Measurements from ENCODE around the gene B3GNT9.

The B3GNT9 gene

DNA sequence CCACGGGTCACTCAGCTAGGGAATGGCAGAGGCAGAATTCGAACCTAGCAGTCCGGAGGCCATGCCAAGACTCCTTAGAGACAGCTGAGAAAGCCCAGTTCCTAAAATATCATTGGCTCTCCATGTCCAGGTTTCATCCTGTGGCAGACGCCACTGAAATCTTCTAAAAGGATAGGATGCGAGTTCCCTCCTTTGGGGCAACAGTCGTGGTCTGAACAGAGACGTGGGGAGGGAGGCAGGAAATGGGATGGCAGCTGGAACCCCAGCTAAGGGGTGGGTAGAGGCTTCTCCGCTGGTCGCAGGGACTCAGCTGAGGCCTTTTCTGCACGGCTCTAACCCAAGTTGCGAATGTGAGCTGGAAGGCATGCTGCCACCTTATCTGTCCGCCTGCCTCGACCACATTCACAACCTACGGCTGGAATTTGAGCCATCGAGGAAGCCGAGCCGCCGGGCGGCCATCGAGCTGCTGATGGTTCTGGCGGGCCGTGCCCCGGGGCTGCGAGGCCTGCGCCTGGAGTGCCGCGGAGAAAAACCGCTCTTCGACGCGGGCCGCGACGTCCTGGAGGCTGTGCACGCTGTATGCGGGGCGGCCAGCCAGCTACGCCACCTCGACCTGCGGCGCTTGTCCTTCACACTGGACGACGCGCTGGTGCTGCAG, 11.8 kb upstream of the B3GNT9 start:
- no peaks in the 10 kb centered on the region for H3K9me3 ChIP-seq (ENCODE audit: control insufficient read depth in 2 of 2, low read length in 2 of 2)
- peaks cover 43 to 52% of the 10 kb centered on the region in 2 donors for H3K4me1 ChIP-seq (ENCODE audit: control insufficient read depth in 2 of 2, insufficient read depth in 2 of 2, low read length in 2 of 2)
- H3K36me3 ChIP-seq (ENCODE audit: control insufficient read depth in 2 of 2, insufficient read depth in 2 of 2, low read length in 2 of 2): no peaks in the 10 kb centered on the region
- no peak overlapping the region for H3K9ac ChIP-seq (ENCODE audit: low read depth in 1 of 2, low read length in 2 of 2)
- peak overlapping the region; percentile 41 to 57 for H3K4me3 ChIP-seq (ENCODE audit: low read length in 2 of 2)
- peaks cover 8 to 9% of the 10 kb centered on the region in 2 donors for H3K27me3 ChIP-seq (ENCODE audit: control insufficient read depth in 2 of 2, insufficient read depth in 2 of 2, low read length in 2 of 2)
- peak overlapping the region in 1 of 2 donors; percentile 16 for H3K27ac ChIP-seq (ENCODE audit: low read depth in 2 of 2, low read length in 2 of 2)

DNA sequence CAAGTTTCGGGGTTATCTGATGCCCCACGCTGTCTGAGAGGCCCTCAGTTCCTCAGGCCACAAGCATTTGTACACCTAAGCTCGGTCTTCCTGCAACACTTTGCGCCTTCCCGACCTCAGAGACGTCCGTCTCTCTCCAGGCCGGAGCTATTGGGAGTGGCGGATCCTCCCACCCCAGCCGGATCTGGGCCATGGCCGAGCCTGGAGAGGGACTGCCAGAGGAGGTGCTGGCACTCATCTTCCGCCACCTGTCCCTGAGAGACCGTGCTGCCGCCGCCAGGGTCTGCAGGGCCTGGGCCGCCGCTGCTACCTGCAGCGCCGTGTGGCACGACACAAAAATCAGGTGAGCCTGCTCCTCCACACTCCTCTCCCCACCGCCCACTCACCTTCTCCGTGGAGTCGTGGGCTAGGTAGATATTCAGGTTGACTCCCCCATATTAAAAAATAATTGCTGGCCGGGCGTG, 10.8 kb upstream of the B3GNT9 start:
- Histone ChIP-seq H3K4me1 (ENCODE audit: control insufficient read depth in 2 of 2, insufficient read depth in 2 of 2, low read length in 2 of 2) (peaks cover 43 to 55% of the 10 kb centered on the region in 2 donors), H3K9ac (ENCODE audit: low read depth in 1 of 2, low read length in 2 of 2) (no peak overlapping the region), H3K9me3 (ENCODE audit: control insufficient read depth in 2 of 2, low read length in 2 of 2) (no peaks in the 10 kb centered on the region), H3K27me3 (ENCODE audit: control insufficient read depth in 2 of 2, insufficient read depth in 2 of 2, low read length in 2 of 2) (peaks cover 7 to 8% of the 10 kb centered on the region in 2 donors), H3K27ac (ENCODE audit: low read depth in 2 of 2, low read length in 2 of 2) (no peak overlapping the region), H3K36me3 (ENCODE audit: control insufficient read depth in 2 of 2, insufficient read depth in 2 of 2, low read length in 2 of 2) (no peaks in the 10 kb centered on the region), H3K4me3 (ENCODE audit: low read length in 2 of 2) (no peak overlapping the region)

DNA sequence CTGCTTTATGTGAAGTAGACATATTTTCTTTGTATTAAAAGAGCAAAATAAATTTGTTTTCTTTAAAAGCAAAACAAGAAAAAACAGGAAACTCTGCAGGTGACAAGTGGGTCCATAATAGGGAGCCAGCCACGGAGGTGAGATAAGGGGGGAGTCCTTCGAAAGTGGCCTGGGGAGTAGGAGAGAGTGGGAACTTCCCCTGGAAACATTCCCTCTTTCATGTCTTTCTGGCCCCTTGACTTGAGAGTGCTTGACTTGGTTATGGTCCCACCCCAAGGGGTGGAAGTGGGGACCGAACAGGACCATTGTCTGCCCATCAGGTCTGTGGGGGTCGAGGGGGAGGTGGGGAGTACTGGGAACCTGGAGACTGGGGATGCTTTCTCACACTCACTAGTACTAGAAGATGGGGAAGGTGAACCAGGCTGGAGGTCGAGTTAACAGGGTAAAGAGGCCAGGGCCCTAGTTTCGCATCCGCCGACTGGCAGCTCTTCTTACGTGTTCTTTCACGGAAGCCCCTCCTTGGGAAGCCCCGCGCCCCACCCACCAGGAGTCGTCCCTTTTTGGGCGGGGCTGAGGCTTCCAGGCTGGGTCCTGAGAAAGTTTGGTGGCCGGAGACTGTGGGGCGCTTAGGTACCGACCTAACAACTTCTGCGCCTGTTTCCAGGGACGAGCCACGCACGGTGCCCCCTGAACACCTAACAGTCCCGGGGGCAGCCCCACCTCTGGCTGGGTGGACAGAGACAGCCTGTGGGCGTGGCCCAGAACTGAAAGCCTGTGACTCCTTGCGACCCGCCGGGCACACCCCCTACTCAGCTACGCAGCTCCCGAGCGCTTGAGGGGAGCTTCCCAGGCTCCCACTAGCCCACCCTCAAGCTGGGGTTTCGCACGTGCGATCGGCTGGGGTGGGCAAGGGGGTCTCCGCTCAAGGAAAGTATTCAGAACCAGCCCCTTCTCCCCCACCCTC, 8.1 kb upstream of the B3GNT9 start:
- peaks cover 41 to 55% of the 10 kb centered on the region in 2 donors for H3K4me1 ChIP-seq (ENCODE audit: control insufficient read depth in 2 of 2, insufficient read depth in 2 of 2, low read length in 2 of 2)
- no peaks in the 10 kb centered on the region for H3K36me3 ChIP-seq (ENCODE audit: control insufficient read depth in 2 of 2, insufficient read depth in 2 of 2, low read length in 2 of 2)
- no peaks in the 10 kb centered on the region for H3K9me3 ChIP-seq (ENCODE audit: control insufficient read depth in 2 of 2, low read length in 2 of 2)
- peak overlapping the region; percentile 94 to 95 for H3K27ac ChIP-seq (ENCODE audit: low read depth in 2 of 2, low read length in 2 of 2)
- peaks cover 0 to 3% of the 10 kb centered on the region in 2 donors for H3K27me3 ChIP-seq (ENCODE audit: control insufficient read depth in 2 of 2, insufficient read depth in 2 of 2, low read length in 2 of 2)
- H3K9ac ChIP-seq (ENCODE audit: low read depth in 1 of 2, low read length in 2 of 2): peak overlapping the region; percentile 95 to 97
- H3K4me3 ChIP-seq (ENCODE audit: low read length in 2 of 2): peak overlapping the region; percentile 88 to 97

DNA sequence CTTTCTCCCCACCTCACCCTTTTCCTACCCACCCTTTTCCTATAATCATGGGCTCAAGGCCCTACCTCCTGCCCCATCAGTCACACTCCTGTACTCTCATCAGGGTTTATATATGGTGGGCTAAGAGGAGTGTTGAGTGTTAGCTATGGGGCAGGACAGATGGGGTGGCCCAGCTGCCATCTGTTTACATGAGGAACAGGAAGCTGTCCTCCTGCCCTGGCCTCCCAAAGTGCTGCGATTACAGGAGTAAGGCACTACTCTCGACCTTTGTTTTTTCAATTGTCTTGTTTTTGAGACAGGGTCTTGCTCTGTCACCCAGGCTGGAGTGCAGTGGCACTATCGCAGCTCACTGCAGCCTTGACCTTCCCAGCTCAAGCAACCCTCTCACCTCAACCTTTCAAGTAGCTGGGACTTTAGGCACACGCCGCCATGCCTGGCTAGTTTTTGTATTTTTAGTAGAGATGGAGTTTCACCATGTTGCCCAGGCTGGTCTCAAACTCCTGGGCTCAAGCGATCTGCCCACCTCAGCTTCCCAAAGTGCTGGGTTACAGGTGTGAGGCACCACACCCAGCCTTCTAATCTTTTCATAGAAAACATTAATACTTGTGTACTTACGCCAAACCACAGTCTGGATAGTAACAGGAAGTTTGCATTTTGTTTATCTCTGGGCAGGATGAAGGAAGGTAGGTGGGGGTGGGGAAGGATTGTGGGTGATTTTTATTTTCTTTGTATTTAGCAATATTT, 7.3 kb upstream of the B3GNT9 start:
- H3K27me3 ChIP-seq (ENCODE audit: control insufficient read depth in 2 of 2, insufficient read depth in 2 of 2, low read length in 2 of 2): peaks cover 0 to 3% of the 10 kb centered on the region in 2 donors
- H3K27ac ChIP-seq (ENCODE audit: low read depth in 2 of 2, low read length in 2 of 2): peak overlapping the region; percentile 94 to 95
- H3K4me1 ChIP-seq (ENCODE audit: control insufficient read depth in 2 of 2, insufficient read depth in 2 of 2, low read length in 2 of 2): peaks cover 33 to 46% of the 10 kb centered on the region in 2 donors
- no peaks in the 10 kb centered on the region for H3K36me3 ChIP-seq (ENCODE audit: control insufficient read depth in 2 of 2, insufficient read depth in 2 of 2, low read length in 2 of 2)
- H3K9ac ChIP-seq (ENCODE audit: low read depth in 1 of 2, low read length in 2 of 2): peak overlapping the region in 1 of 2 donors; percentile 28
- H3K9me3 ChIP-seq (ENCODE audit: control insufficient read depth in 2 of 2, low read length in 2 of 2): no peaks in the 10 kb centered on the region
- peak overlapping the region in 1 of 2 donors; percentile 88 for H3K4me3 ChIP-seq (ENCODE audit: low read length in 2 of 2)

DNA sequence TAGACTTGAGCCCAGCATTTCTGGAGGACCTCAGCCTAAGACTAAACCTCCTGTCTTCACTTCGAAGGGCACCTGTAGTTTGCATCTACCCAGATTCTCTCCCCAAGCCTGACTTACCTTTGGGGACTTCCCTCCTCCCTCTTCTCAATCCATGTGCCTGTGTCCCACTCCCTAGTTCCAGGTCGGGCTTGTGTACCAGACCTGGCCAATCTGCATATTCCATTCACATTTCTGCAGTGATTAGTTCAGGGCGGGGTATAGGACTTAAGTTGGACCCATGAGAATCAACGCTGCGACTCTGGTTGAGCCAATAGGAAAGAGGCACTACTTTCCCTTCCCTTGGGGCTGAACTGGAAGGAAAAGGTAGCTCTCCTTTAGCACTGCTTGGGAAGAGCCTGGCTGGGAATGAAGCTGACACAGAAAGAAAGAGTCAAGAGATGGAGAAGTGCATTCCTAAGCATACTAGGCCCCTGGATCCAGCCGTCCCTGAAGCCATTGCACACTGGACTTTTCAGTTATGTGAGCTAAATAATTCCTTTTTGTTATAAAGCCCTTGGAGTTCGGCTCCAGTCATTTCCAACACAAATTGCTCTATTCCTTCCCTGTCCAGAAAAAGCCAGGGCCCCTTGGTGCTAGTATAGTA, 6.4 kb upstream of the B3GNT9 start:
- Histone ChIP-seq H3K9ac (ENCODE audit: low read depth in 1 of 2, low read length in 2 of 2) (no peak overlapping the region), H3K4me1 (ENCODE audit: control insufficient read depth in 2 of 2, insufficient read depth in 2 of 2, low read length in 2 of 2) (peaks cover 30 to 38% of the 10 kb centered on the region in 2 donors), H3K27me3 (ENCODE audit: control insufficient read depth in 2 of 2, insufficient read depth in 2 of 2, low read length in 2 of 2) (no peaks in the 10 kb centered on the region), H3K36me3 (ENCODE audit: control insufficient read depth in 2 of 2, insufficient read depth in 2 of 2, low read length in 2 of 2) (no peaks in the 10 kb centered on the region), H3K4me3 (ENCODE audit: low read length in 2 of 2) (no peak overlapping the region), H3K9me3 (ENCODE audit: control insufficient read depth in 2 of 2, low read length in 2 of 2) (no peaks in the 10 kb centered on the region), H3K27ac (ENCODE audit: low read depth in 2 of 2, low read length in 2 of 2) (no peak overlapping the region)

DNA sequence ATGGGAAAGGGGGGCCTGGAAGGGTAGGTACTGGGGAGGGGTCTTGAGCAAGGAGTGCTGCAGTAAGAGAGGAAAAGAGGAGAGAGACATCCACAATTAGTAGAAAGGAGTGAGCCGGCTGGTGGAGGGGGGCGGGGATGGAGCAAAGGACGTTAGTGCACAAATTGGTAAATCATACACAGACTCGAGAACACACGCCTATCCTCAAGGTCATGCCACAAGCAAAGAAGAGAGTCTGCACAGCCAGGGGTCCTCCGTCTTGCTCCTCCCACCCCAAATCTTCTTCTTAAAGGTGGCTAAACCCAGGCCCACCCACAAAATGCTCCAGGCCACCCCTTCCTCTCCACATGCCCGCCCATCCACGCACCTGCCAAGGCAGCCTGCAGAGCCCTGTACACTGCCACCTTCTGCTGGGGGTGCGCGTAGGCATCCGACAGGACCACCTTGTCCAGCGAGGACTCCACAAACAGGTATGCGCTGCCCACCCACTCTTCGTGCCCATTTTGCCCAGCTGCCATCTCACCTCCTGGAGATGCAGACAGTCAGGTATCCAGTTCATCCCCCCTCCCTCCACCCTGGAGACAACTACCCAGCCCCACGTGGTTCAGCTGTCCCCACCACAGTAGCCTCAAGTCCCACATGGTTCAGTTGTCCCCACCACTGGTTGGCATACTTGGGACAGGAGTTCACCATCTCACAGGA, 5.5 kb upstream of the B3GNT9 start:
- Histone ChIP-seq H3K36me3 (ENCODE audit: control insufficient read depth in 2 of 2, insufficient read depth in 2 of 2, low read length in 2 of 2) (no peaks in the 10 kb centered on the region), H3K4me3 (ENCODE audit: low read length in 2 of 2) (peak overlapping the region in 1 of 2 donors; percentile 45), H3K27me3 (ENCODE audit: control insufficient read depth in 2 of 2, insufficient read depth in 2 of 2, low read length in 2 of 2) (no peaks in the 10 kb centered on the region), H3K4me1 (ENCODE audit: control insufficient read depth in 2 of 2, insufficient read depth in 2 of 2, low read length in 2 of 2) (peaks cover 30 to 35% of the 10 kb centered on the region in 2 donors), H3K9me3 (ENCODE audit: control insufficient read depth in 2 of 2, low read length in 2 of 2) (no peaks in the 10 kb centered on the region), H3K27ac (ENCODE audit: low read depth in 2 of 2, low read length in 2 of 2) (no peak overlapping the region), H3K9ac (ENCODE audit: low read depth in 1 of 2, low read length in 2 of 2) (no peak overlapping the region)

DNA sequence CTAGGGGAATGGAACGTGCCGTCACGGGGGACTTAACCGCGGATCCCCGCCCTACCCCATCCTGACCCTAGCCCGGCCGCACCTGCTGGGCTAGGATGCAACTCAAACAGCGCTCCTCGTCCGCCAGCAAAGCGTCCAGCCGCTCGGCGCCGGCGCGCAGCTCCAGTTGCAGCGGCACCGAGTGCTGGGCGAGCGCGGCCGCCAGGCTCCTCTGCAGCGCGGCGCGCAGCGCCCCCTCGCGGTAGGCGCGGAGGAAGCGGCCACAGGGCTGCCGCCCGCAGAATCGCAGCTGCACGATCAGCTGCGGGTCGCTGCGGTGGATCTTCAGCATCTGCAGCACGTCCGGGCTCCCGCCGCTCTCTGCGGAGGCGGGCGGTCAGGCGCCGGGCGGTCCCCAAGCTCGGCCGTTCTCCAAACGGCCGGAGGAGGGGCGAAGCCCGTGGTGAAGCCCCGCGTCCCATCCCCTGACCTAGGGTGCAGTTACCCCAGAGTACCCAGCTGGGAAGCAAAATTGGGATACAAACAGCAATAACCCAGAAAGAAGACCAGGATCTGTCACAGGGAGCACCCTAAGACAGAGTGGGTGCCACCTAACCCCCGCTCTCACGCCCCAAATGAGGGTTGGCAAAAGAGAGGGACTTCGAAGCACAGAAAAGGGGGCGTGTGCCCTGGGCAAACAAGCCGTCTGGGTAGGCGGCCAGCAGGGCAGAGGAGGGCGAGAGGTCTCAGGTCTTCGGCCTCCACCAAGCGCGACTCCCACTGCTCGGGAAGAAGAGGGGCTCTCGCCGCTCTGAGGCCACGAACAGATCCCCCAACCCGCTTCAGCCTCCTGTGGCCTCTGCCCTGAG, 4.7 kb upstream of the B3GNT9 start:
- peak overlapping the region in 1 of 2 donors; percentile 45 for H3K9ac ChIP-seq (ENCODE audit: low read depth in 1 of 2, low read length in 2 of 2)
- H3K27me3 ChIP-seq (ENCODE audit: control insufficient read depth in 2 of 2, insufficient read depth in 2 of 2, low read length in 2 of 2): no peaks in the 10 kb centered on the region
- H3K27ac ChIP-seq (ENCODE audit: low read depth in 2 of 2, low read length in 2 of 2): no peak overlapping the region
- peak overlapping the region; percentile 20 to 45 for H3K4me3 ChIP-seq (ENCODE audit: low read length in 2 of 2)
- H3K9me3 ChIP-seq (ENCODE audit: control insufficient read depth in 2 of 2, low read length in 2 of 2): no peaks in the 10 kb centered on the region
- H3K36me3 ChIP-seq (ENCODE audit: control insufficient read depth in 2 of 2, insufficient read depth in 2 of 2, low read length in 2 of 2): no peaks in the 10 kb centered on the region
- peaks cover 30 to 33% of the 10 kb centered on the region in 2 donors for H3K4me1 ChIP-seq (ENCODE audit: control insufficient read depth in 2 of 2, insufficient read depth in 2 of 2, low read length in 2 of 2)

DNA sequence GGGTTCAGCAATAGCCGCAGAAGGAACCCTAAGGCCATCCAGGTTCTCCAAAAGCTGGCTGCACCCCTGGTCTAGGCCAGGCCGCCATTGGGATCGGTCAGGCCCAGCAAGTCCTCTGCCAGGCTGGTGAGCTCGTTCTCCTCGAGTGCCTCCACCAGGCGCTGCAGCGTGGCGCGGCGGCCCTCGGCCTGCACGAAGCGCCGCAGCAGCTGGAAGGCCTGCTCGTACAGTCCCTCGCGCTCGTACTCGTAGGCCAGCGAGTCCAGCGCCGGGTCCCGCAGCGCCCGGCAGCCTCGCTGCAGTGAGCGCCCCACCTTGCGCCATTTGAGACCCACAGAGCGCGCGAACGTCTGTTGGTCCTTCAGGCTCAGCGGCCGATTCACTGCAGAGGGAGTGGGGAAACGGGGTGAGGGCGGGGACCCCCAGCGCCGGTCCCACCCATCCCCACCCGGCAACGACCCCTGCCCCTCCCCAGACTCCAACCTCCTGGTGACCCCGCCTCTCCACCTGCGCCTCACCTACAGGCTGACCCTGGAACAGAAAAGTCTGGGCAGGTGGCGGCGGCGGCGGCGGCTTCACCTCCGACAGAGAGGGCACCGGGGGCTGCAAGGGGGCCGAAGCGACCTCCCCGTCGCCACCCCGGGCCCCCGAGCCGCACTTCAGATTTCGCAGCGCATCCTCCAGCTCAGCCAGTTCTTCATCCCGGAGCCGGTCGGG, 3.9 kb upstream of the B3GNT9 start:
- peaks cover 31 to 37% of the 10 kb centered on the region in 2 donors for H3K4me1 ChIP-seq (ENCODE audit: control insufficient read depth in 2 of 2, insufficient read depth in 2 of 2, low read length in 2 of 2)
- H3K9me3 ChIP-seq (ENCODE audit: control insufficient read depth in 2 of 2, low read length in 2 of 2): no peaks in the 10 kb centered on the region
- no peaks in the 10 kb centered on the region for H3K36me3 ChIP-seq (ENCODE audit: control insufficient read depth in 2 of 2, insufficient read depth in 2 of 2, low read length in 2 of 2)
- H3K27ac ChIP-seq (ENCODE audit: low read depth in 2 of 2, low read length in 2 of 2): no peak overlapping the region
- H3K9ac ChIP-seq (ENCODE audit: low read depth in 1 of 2, low read length in 2 of 2): no peak overlapping the region
- H3K4me3 ChIP-seq (ENCODE audit: low read length in 2 of 2): peak overlapping the region; percentile 20 to 33
- no peaks in the 10 kb centered on the region for H3K27me3 ChIP-seq (ENCODE audit: control insufficient read depth in 2 of 2, insufficient read depth in 2 of 2, low read length in 2 of 2)

Measured in mucosa of rectum (tissue), 2 donors.